ENCODE results near the gene HS3ST4.

GRCh38 chr16:26091511-26091910 lies 399.8 kb downstream of the HS3ST4 start:
- no peak for TF ChIP-seq GATA3 (IDR thresholded peaks at IDR 0.05; ENCODE audit: low read depth, low read length)
- no peak for TF ChIP-seq GATA2 (IDR thresholded peaks at IDR 0.05; ENCODE audit: low read depth, low read length)

Measured in SH-SY5Y (cell line).